ENCODE data around the gene PLAC8L1.

- TF ChIP-seq CTCF (optimal IDR thresholded peaks at IDR 0.05 in 1 of 3, IDR thresholded peaks at IDR 0.05 in 1 of 3, conservative IDR thresholded peaks at IDR 0.05 in 1 of 3; ENCODE audit: extremely low read depth in 1 of 3, insufficient read depth in 2 of 3, low read length in 3 of 3) (no peak), EZH2 (IDR thresholded peaks at IDR 0.05; ENCODE audit: low read length) (no peak)
Observed at GRCh38 chr5:146137967-146138403, 32.6 kb upstream of the PLAC8L1 start.
